KG1 (cell line): ENCODE data around the gene C2orf15.
"Not testable (repeated sequence)": the region's sequence is repeated elsewhere in the genome, so short reads cannot be mapped to it uniquely, and the experiment has no call there.

Source experiments
- DNase-seq: peaks from one replicate; lab custom pipeline; 2025; lab: John Stamatoyannopoulos, UW

Gene C2orf15, protein sequence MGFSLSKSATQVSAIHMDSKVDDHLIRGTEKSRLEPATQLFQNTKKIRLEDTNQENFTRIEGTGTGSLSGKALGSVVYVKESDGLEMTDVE

DNA sequence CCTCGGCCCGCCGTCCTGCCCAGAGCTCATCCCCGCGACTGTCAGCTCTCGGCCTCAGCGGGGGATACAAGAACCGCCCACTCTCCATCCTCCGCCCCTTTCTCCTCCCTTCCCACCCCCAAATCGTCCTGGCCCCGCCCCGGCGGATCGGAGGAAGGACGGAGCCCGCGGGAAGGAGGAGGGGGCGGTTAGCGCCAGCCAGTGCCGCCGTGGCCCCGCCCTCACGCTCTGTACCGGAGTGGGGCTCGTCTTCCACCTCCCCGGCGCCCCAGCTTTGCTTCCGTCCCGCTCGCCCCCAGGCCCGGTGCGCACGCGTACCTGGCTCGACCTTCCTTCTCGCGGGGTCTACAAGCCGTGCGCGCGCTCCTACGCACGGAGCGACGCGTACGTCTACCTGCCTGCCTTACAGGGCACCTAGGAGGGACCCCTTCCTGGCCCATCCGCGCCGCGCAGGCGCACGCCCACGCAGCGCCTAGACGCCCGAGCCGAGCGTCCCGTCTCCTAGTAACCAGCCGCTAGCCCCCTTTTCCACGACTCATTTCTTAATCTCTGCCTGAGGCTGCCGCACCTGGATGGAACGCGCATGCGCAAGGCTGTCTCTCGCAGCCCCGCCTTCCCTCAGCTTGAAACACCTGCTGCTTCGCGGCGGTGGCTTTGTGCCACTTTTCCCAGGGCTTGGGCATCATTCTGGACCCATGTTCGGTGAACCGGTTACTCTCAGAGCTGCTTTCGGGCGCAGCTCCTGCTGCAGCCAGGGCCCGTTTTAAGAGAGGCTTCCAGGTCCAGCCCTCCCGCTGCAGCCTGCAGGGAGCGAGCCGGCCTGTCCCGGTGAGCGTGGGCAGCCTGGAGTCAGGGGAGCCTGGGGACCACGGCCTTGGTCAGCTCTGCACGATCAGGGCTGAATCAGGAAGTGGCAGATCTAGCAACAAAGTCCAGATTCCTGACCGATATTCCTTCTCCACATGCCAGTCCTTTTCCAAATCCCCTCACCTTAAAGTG lies at the start of gene C2orf15:
TSS of gene C2orf15 (plus strand) at position 598 of the 999 bp plus-strand sequence. CDS start 8,852 bp downstream, outside the sequence.
- DNase-seq: peak; percentile 70

- DNase-seq: no peak
Measured at GRCh38 chr2:99096728-99097127, 44.8 kb upstream of the C2orf15 start.

DNA sequence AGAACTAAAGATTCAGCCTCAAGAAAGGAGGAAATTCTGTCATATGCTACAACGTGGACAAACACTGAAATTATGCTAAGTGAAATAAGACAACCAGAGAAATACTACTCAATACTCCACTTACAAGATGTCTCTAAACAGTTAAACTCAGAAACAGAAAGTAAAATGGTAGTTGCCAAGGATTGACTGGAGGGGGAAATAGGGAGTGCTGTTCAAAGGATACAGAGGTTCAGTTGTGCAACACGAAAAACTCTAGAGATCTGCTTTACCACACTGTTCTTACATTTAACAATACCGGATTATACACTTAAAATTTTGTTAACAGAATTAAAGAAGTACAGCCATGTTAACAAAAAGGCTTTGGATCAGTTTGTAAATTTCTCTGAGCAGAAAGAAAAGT lies 39.8 kb upstream of the C2orf15 start:
- DNase-seq: no peak

- DNase-seq: no peak
Measured at GRCh38 chr2:99104006-99104405, 37.5 kb upstream of the C2orf15 start.

GRCh38 chr2:99106913-99107312 lies 34.6 kb upstream of the C2orf15 start:
- DNase-seq: no peak

- DNase-seq: no peak
Measured at GRCh38 chr2:99111236-99111635, 30.3 kb upstream of the C2orf15 start.

GRCh38 chr2:99111945-99112344 lies 29.6 kb upstream of the C2orf15 start:
- DNase-seq: no peak

DNA sequence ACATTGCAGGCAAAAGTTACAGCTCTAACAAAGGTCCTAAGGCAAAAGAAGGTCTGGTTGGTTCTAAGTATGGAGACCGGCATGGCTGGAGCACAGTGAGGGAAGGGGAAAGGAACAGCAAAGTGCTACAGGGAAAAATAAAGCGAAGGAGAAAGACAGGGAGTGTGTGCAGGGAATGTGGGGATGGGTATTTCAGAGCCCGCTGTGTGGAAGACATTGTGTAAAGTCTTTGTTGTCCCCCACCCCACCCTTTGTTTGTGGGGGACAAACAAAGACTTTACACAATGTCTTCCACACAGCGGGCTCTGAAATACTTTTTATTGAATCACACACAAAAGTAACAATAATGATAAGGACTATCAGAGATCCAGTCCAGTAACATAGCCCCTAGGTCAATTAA lies 28.9 kb upstream of the C2orf15 start:
- no peak for DNase-seq

DNA sequence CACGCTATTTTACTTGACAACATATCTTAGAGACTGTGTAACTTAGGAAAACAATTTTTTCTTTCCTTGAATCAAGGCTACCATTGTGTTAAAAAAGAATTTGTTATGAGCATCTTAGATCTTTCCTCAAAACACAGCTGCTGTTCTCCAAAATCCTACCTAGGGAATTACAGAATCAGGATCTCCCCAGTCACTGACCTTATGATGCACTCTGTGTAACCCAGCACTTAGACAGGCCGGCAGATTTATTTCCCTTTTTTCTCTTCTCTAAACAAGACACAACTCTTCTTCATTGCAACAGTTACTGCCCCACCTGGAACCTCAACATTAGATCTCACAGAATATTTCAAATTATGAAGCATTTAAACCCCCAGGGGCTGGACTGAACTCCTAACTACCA lies 13.5 kb upstream of the C2orf15 start:
- no peak for DNase-seq

GRCh38 chr2:99135044-99135556 lies 6.4 kb upstream of the C2orf15 start:
- not testable (repeated sequence) for DNase-seq

GRCh38 chr2:99139003-99139402 lies 2.5 kb upstream of the C2orf15 start:
- DNase-seq: no peak

DNA sequence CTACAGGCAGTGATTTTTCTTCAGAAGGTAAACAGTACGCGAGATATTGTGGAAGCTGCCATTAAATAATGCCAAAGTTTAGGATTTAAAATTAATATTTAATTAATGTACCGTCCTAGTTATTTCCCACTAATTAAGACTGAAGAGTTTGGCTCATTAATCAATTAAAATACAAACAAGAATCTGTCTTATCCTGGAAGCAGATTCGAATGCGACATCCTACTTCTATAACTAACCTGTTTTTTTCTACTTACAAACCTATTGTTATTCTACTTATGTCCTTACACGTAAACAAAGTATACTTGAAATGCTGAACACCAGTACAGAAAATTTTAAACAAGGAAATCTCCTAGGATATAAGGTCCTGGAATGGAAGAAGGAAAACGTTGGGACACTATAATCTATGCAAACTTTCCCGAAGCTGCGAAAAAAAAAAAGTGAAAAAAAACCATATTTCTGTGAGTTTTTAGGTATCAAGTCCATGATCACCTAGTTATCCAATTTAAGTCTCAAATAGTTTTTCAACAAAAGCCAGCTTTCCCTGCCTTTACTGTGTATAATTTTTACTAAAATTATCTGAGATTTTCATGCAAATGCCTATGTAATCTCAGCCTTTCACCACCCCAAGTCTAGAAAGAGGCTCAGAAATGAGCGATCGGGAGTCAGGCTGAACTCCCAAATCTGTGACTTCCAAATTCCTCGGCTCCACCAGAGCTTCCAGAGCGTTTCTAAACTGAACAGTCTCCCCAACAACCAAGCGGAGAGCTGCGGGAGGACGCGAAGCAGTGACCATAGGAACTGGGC lies 1.2 kb upstream of the C2orf15 start:
- DNase-seq: no peak

- DNase-seq: no peak
Measured at GRCh38 chr2:99140860-99141109, 722 bp upstream of the C2orf15 start.

DNA sequence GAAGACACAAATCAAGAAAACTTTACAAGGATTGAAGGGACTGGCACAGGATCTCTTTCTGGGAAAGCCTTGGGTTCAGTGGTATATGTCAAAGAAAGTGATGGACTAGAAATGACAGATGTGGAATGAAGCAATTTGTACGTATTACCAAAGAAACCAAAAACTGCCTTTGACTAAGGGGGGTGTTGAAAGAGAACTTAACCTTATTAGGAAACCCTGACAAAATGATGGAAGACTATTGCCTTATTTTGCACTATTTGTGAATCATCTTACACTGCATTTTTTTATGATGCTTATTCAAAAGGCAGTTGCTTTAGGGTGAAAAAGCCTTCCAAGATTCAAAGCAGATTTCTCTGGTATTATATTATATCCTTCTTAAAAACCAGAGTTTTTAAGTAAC lies 9.2 kb downstream of the C2orf15 start:
- DNase-seq: no peak

GRCh38 chr2:99152199-99152895 lies 10.8 kb downstream of the C2orf15 start:
- no peak for DNase-seq

DNA sequence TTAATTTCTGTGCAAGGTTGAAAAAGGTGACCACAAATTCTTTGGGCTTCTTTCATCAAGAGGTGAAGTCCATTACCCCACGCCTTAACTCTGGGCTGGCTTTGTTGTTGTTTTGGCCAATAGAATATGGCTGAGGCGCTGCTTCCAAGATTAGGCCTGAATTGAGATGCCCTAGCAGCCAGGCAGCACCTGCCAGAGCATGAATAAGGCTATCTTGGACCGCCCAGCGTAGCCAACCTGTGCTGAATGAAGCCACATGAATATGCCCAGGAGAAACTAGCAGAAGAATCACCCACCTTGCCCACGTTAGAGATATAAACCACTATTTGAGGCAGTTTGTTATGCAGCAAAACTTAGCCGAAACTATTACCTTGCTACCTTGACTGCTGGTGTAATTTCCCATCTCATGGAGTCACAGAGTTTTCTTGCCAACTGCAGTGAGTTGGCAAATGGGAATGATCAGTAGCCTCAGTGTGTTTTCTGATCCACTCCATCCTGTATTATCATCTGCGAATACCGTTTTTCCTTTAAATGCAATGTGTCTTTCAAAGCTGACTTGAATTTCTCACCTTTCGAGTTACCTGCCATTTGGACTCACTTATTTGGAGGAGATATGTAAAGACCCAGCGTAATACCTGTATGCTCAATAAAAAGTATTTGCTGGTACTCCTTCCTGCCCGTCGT lies 12.6 kb downstream of the C2orf15 start:
- DNase-seq: no peak

DNA sequence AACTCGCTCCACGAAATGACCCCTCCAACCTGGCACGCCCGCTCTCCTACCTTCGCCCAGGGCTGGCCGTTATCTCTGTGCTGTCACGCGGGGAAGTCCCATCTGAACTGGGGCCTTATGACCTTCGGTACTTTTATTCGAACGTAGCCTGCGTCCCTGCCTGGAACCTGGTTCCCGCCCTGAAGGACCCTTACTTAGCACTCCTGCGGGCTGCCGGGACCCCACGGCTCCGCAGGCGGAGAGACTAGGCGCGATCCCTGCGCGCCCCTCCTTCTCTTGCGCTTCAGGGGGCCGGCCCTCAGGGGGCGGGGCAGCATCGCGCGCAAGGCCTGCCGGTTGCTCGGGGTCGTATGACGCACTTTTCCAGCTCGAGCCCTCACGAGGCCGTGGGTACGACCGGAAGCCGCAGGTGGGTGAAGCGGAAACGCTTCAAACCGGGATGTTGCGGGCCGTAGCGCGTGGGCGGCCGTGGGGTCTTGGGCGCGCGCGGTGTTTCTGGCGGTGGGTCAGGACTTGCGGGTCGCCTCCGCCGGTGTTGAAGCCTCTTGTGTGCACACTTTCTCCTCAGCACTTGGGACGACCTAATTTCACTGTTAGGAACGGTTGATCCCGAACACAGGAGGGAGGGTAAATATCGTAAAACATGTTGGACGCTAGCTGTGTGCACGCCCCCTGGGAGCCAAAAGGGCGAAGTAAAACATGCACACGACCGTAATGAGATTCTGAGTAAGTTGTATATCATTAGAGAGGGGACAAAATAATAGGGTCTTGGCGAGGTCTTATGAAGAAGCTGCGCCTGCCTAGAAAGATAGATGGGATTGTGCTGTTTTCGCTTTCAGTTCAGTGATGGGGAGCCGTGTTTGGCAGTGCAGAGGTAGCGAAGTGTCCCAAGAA lies 13.4 kb downstream of the C2orf15 start, which contains the start of the genes LIPT1 and TSGA10:
TSS of gene LIPT1 (plus strand) at position 325 of the 894 bp plus-strand sequence. CDS start 6,991 bp downstream, outside the sequence.
TSS of gene TSGA10 (minus strand) at position 300 of the 894 bp plus-strand sequence. CDS start 45,503 bp downstream, outside the sequence.
- DNase-seq: peak; percentile 87

DNA sequence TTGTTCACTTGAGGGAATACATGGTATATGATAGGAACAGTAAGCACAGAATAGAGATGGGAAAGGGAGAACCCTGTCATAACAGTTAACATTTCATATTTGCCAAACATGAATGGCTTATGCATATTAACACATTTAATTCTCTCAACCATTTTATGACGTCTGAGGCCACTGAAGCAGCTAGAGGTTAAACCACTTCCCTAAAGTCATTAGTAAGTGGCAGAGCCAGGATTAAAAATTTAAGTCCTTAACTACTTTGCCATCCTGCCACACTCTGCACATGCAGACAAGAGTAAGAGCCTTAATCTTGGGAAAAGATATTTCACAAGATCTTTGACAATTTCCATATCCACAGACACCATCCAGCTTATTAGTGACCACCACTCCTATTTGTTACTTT lies 15.4 kb downstream of the C2orf15 start:
- no peak for DNase-seq

DNA sequence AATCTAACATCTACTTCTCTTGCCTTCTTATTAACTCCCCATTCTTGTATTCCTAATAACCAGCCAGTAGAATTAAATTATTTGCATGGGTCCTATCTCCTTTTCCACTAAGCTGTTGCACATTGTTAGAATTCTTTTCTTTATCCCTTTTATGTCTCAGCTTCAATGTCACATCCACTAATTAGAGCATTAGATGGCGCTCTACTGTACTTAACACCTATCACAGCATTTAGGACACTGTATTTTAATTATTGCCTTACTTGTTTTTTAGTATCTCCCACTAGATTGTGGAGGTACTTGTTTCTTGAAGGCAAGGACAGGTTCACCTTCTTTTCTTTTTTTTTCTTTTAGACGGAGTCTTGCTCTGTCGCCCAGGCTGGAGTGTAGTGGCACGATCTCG lies 17.1 kb downstream of the C2orf15 start:
- DNase-seq: no peak

DNA sequence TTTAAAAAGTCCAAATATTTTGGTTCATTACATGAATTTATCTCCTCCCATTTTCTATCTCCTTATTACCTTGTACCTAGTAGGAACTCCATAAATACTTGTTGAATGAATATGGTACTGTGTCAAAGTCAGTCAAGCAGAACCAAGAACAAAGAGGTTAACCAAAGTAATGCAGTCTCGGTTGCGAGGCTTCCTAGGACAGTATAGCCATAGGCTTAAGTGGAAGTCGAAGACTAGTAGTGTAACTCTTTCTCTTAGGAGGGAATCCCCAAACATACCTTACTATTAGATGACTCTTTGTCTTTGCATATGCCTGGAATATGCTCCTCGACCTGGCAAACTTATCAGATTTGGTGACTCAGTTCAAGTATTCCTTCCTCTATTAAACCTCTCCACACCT lies 18.1 kb downstream of the C2orf15 start:
- no peak for DNase-seq
